H9 (cell line): ENCODE data around the gene ZNF17. TPM values are rescaled to one million over a fixed set of nuclear protein-coding genes. Genes with fewer than 3 reads are reported as not detected.

Experiments
- DNase-seq: peaks from one replicate; pipeline ENCODE4 v3.0.0-alpha.2; 2017
- H2AFZ ChIP-seq: one replicate; pipeline ENCODE4 v1.6.1; 2013; ENCODE audit warnings: mild to moderate bottlenecking, low read length, control low read depth, moderate library complexity
- H2AK5ac ChIP-seq: 2 replicates; pipeline ENCODE4 v1.6.1; 2013; ENCODE audit warnings: low read length, control low read depth, mixed read lengths; ENCODE audit not compliant: insufficient read length
- H2BK120ac ChIP-seq: one replicate; pipeline ENCODE4 v1.6.1; 2013; ENCODE audit warnings: low read depth, mild to moderate bottlenecking, low read length, control low read depth, inconsistent platforms; ENCODE audit not compliant: poor library complexity, severe bottlenecking
- H2BK12ac ChIP-seq: 2 replicates; pipeline ENCODE4 v1.6.1; 2013; ENCODE audit warnings: low read length, control low read depth, mixed read lengths, low read depth; ENCODE audit not compliant: insufficient read length
- H2BK15ac ChIP-seq: 2 replicates; pipeline ENCODE4 v1.6.1; 2013; ENCODE audit warnings: low read depth, low read length, control low read depth
- H2BK20ac ChIP-seq: one replicate; pipeline ENCODE4 v1.6.1; 2013; ENCODE audit warnings: low read depth, mild to moderate bottlenecking, low read length, control low read depth, inconsistent platforms; ENCODE audit not compliant: poor library complexity, severe bottlenecking
- H2BK5ac ChIP-seq: 2 replicates; pipeline ENCODE4 v1.6.1; 2013; ENCODE audit warnings: low read length, control low read depth, mixed read lengths; ENCODE audit not compliant: insufficient read length
- H3K14ac ChIP-seq: 2 replicates; pipeline ENCODE4 v1.6.1; 2013; ENCODE audit warnings: low read length, control low read depth; ENCODE audit not compliant: insufficient read depth
- H3K18ac ChIP-seq: 2 replicates; pipeline ENCODE4 v1.6.1; 2013; ENCODE audit warnings: low read depth, mild to moderate bottlenecking, mixed read lengths, low read length, control low read depth; ENCODE audit not compliant: insufficient read length
- H3K23ac ChIP-seq: 2 replicates; pipeline ENCODE4 v1.6.1; 2013; ENCODE audit warnings: low read length, control low read depth, mixed read lengths, low read depth; ENCODE audit not compliant: insufficient read length
- H3K23me2 ChIP-seq: 2 replicates; pipeline ENCODE4 v1.6.1; 2013; ENCODE audit warnings: low read depth, mild to moderate bottlenecking, mixed read lengths, low read length, control low read depth; ENCODE audit not compliant: insufficient read length, poor library complexity, severe bottlenecking
- H3K27ac ChIP-seq: 2 replicates; pipeline ENCODE4 v1.5.1; 2013; ENCODE audit warnings: low read length, control low read depth, mixed read lengths, low read depth; ENCODE audit not compliant: insufficient read length
- H3K27me3 ChIP-seq: 2 replicates; pipeline ENCODE4 v1.6.1; 2013; ENCODE audit warnings: low read length, control low read depth, inconsistent platforms; ENCODE audit not compliant: insufficient read depth
- H3K4ac ChIP-seq: 2 replicates; pipeline ENCODE4 v1.6.1; 2013; ENCODE audit warnings: low read depth, mild to moderate bottlenecking, control low read depth, inconsistent platforms, low read length, moderate library complexity
- H3K4me1 ChIP-seq: 2 replicates; pipeline ENCODE4 v1.6.1; 2013; ENCODE audit warnings: low read length, control low read depth, inconsistent platforms; ENCODE audit not compliant: insufficient read depth
- H3K4me2 ChIP-seq: 2 replicates; pipeline ENCODE4 v1.6.1; 2013; ENCODE audit warnings: low read length, control low read depth, mixed read lengths; ENCODE audit not compliant: insufficient read length, insufficient read depth
- H3K56ac ChIP-seq: 2 replicates; pipeline ENCODE4 v1.6.1; 2013; ENCODE audit warnings: low read depth, mild to moderate bottlenecking, mixed read lengths, low read length, control low read depth; ENCODE audit not compliant: insufficient read length
- H3K79me1 ChIP-seq: 2 replicates; pipeline ENCODE4 v1.6.1; 2013; ENCODE audit warnings: low read depth, mild to moderate bottlenecking, moderate library complexity, low read length, control low read depth, inconsistent platforms; ENCODE audit not compliant: insufficient read depth, poor library complexity, severe bottlenecking
- H3K79me2 ChIP-seq: 2 replicates; pipeline ENCODE4 v1.6.1; 2013; ENCODE audit warnings: low read length, control low read depth, inconsistent platforms; ENCODE audit not compliant: insufficient read depth
- H3K9ac ChIP-seq: 2 replicates; pipeline ENCODE4 v1.6.1; 2013; ENCODE audit warnings: low read length, control low read depth, mixed read lengths; ENCODE audit not compliant: insufficient read length; ENCODE audit errors: extremely low read depth
- H3K9me3 ChIP-seq: one replicate; pipeline ENCODE4 v1.6.1; 2013; ENCODE audit warnings: low read depth, low read length, inconsistent platforms; ENCODE audit not compliant: control insufficient read depth
- H3T11ph ChIP-seq: one replicate; pipeline ENCODE4 v1.6.1; 2013; ENCODE audit warnings: mild to moderate bottlenecking, low read length, control low read depth, inconsistent platforms
- H4K20me1 ChIP-seq: one replicate; pipeline ENCODE4 v1.6.1; 2013; ENCODE audit not compliant: control insufficient read depth, insufficient read length, insufficient read depth
- H4K5ac ChIP-seq: 2 replicates; pipeline ENCODE4 v1.6.1; 2013; ENCODE audit warnings: low read depth, mild to moderate bottlenecking, mixed read lengths, low read length, control low read depth; ENCODE audit not compliant: insufficient read length
- H4K8ac ChIP-seq: replicated peaks from 2 replicates; pipeline ENCODE4 v1.6.1; 2013; ENCODE audit warnings: low read length, control low read depth, mixed read lengths, low read depth; ENCODE audit not compliant: insufficient read length
- H4K91ac ChIP-seq: 2 replicates; pipeline ENCODE4 v1.6.1; 2013; ENCODE audit warnings: low read depth, mild to moderate bottlenecking, moderate library complexity, mixed read lengths, low read length, control low read depth; ENCODE audit not compliant: insufficient read length
- H3K27ac Mint-ChIP-seq, 3 experiments: 2 replicates in 2 of 3; 3 replicates in 1 of 3; pipeline ENCODE4 v1.8.0; 2020 to 2021; ENCODE audit warnings: mixed read lengths in 3 of 3, mild to moderate bottlenecking in 1 of 3, moderate library complexity in 1 of 3
- H3K27me3 Mint-ChIP-seq: 2 replicates; pipeline ENCODE4 v1.8.0; 2021; ENCODE audit warnings: low read depth, mild to moderate bottlenecking, moderate library complexity, mixed read lengths
- H3K36me3 Mint-ChIP-seq, 3 experiments: 2 replicates in 2 of 3; 3 replicates in 1 of 3; pipeline ENCODE4 v1.8.0; 2020 to 2021; ENCODE audit warnings: low read depth in 3 of 3, mixed read lengths in 3 of 3; ENCODE audit not compliant: insufficient read depth in 1 of 3
- H3K4me1 Mint-ChIP-seq, 2 experiments: 2 replicates each; pipeline ENCODE4 v1.8.0; 2020; ENCODE audit warnings: mixed read lengths in 2 of 2
- H3K4me3 Mint-ChIP-seq, 2 experiments: 2 replicates in 1 of 2; 3 replicates in 1 of 2; pipeline ENCODE4 v1.8.0; 2020 to 2021; ENCODE audit warnings: mild to moderate bottlenecking in 2 of 2, mixed read lengths in 2 of 2, moderate library complexity in 1 of 2
- H3K9me3 Mint-ChIP-seq, 2 experiments: 2 replicates in 1 of 2; 3 replicates in 1 of 2; pipeline ENCODE4 v1.8.0; 2020; ENCODE audit warnings: mild to moderate bottlenecking in 2 of 2, mixed read lengths in 2 of 2, moderate library complexity in 1 of 2
- CTCF ChIP-seq: fragments of 200-600 bp; sonication (generic); conservative IDR thresholded peaks from 3 replicates; pipeline ENCODE4 v1.8.0; 2021; ENCODE audit warnings: antibody characterized with exemption, mild to moderate bottlenecking
- WGBS: extraction: QIAGEN DNeasy Blood & Tissue Kit; methylation state at CpG from one replicate; pipeline ENCODE4 v1.1.7; 2013; ENCODE audit warnings: missing lambda C conversion rate, low lambda C conversion rate, mixed read lengths; ENCODE audit not compliant: insufficient read length; ENCODE audit errors: extremely low coverage; 5-methylcytosine and 5-hydroxymethylcytosine counted together
- total RNA-seq: library from RNA; stranded (reverse); gene quantifications from 2 replicates; pipeline ENCODE4 v1.2.1, GENCODE V29; 2021

Gene ZNF17
- total RNA-seq, 1 experiment from 2014 or later, result 16.3 TPM

- no peak for TF ChIP-seq CTCF
These were observed 15.3 kb upstream of the ZNF17 start for GRCh38 chr19:57395710-57396109.

More at GRCh38 chr19:57395710-57396109, 15.3 kb upstream of the ZNF17 start:
- H3K4me2 ChIP-seq, result no peak overlapping the region
- Mint-ChIP-seq H3K27ac (no peak overlapping the region; a peak in 1 of 7 replicates), H3K9me3 (peaks cover 0 to 4% of the 10 kb centered on the region in 2 experiments; a peak in 1 of 5 replicates), H3K4me3 (no peak overlapping the region; a peak in 1 of 5 replicates), H3K36me3 (peaks cover 31 to 48% (median 35%) of the 10 kb centered on the region in 3 experiments), H3K27me3 (peaks cover 2% of the 10 kb centered on the region; the same call in 1 of the 2 replicates), H3K4me1 (peaks cover 4 to 5% of the 10 kb centered on the region in 2 experiments)
- no peaks in the 10 kb centered on the region for H3K9me3 ChIP-seq
- H2BK15ac ChIP-seq, result no peak overlapping the region
- H2BK5ac ChIP-seq, result no peak overlapping the region
- peaks cover 5% of the 10 kb centered on the region for H3K23me2 ChIP-seq
- H3T11ph ChIP-seq, result no peak overlapping the region
- no peak overlapping the region for H2AFZ ChIP-seq
- no peak overlapping the region for H4K5ac ChIP-seq
- no peak overlapping the region for H3K27ac ChIP-seq
- H2BK120ac ChIP-seq, result no peak overlapping the region
- no peak overlapping the region for H2BK20ac ChIP-seq
- no peak overlapping the region for H2AK5ac ChIP-seq
- H3K9ac ChIP-seq, result no peak overlapping the region
- H4K91ac ChIP-seq, result no peak overlapping the region
- H3K79me2 ChIP-seq, result peaks cover 6% of the 10 kb centered on the region; the same call in 1 of the 2 replicates
- no peak overlapping the region for H3K14ac ChIP-seq
- H4K8ac ChIP-seq, result no peak overlapping the region
- no peak overlapping the region for H2BK12ac ChIP-seq
- no peaks in the 10 kb centered on the region for H3K27me3 ChIP-seq
- H3K23ac ChIP-seq, result no peak overlapping the region
- H3K4me1 ChIP-seq, result no peaks in the 10 kb centered on the region
- H3K79me1 ChIP-seq, result no peaks in the 10 kb centered on the region
- no peak for DNase-seq
- H4K20me1 ChIP-seq, result no peaks in the 10 kb centered on the region
- H3K4ac ChIP-seq, result no peak overlapping the region
- WGBS, result no CpG with 5 or more reads among the region's 5 CpGs
- no peak overlapping the region for H3K56ac ChIP-seq
- H3K18ac ChIP-seq, result no peak overlapping the region
